Hepatocyte (in vitro differentiated cells): ENCODE results near the gene MYZAP.

Source experiments
- EZH2 ChIP-seq: fragments of 200-600 bp; sonication (generic); IDR thresholded peaks from 2 replicates; pipeline ENCODE4 v1.6.1; 2016; ENCODE audit warnings: antibody characterized with exemption, mild to moderate bottlenecking, borderline replicate concordance
- EZH2phosphoT487 ChIP-seq: fragments of 200-600 bp; sonication (generic); IDR thresholded peaks from one replicate; pipeline ENCODE4 v1.6.1; 2018; ENCODE audit warnings: antibody characterized with exemption, mild to moderate bottlenecking, low read depth, moderate library complexity; ENCODE audit not compliant: unreplicated experiment, severe bottlenecking
- TF ChIP-seq, protein P1 (sequence below): fragments of 200-600 bp; sonication (generic); IDR thresholded peaks from 2 replicates; pipeline ENCODE4 v1.5.1; 2016; ENCODE audit warnings: antibody characterized with exemption, mild to moderate bottlenecking; ENCODE audit not compliant: poor library complexity

DNA sequence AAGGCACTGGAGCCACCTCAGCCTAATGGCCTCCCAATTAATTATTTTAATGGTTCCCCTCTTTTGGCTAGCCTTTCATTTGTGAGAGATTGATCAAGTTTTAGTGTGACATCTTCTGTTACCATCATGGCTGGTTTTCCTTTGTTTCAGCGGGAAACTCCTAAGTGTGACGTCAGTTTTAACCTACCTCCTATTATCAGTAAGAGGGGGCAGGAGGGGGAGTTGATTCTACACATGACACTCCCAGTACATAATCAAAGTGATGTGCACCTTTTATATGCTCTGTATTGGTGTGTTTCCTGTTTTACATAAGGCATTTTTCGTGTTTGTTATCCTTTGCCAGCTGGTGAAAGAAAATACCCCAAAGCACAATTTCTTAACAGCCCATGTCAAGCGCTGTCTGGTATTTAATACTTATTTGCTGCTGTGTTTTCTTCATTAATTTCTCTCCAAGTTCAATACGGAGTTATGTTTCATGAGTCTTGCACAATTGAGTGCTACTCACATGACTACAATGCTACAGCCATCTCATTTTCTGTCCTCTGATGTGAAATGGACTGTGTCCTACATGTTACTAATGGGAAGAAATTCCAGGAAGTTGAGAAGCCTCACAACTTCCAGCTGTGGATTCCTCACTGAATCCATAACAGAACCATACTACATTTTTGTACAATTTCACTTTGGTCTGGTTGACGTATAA is 62.6 kb downstream of the MYZAP start:
- no peak for TF ChIP-seq EZH2
- TF ChIP-seq, protein P1, sequence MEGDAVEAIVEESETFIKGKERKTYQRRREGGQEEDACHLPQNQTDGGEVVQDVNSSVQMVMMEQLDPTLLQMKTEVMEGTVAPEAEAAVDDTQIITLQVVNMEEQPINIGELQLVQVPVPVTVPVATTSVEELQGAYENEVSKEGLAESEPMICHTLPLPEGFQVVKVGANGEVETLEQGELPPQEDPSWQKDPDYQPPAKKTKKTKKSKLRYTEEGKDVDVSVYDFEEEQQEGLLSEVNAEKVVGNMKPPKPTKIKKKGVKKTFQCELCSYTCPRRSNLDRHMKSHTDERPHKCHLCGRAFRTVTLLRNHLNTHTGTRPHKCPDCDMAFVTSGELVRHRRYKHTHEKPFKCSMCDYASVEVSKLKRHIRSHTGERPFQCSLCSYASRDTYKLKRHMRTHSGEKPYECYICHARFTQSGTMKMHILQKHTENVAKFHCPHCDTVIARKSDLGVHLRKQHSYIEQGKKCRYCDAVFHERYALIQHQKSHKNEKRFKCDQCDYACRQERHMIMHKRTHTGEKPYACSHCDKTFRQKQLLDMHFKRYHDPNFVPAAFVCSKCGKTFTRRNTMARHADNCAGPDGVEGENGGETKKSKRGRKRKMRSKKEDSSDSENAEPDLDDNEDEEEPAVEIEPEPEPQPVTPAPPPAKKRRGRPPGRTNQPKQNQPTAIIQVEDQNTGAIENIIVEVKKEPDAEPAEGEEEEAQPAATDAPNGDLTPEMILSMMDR = no peak
- no peak for TF ChIP-seq EZH2phosphoT487
